ENCODE results near the gene CACNA1C.

The CACNA1C gene

GRCh38 chr12:2673966-2674810, 621.4 kb downstream of the CACNA1C start:
- H3K9me3 ChIP-seq (ENCODE audit: control insufficient read depth in 2 of 2, low read length in 2 of 2): no peaks in the 10 kb centered on the region
- H3K4me3 ChIP-seq (ENCODE audit: low read length in 2 of 2): no peak overlapping the region
- H3K4me1 ChIP-seq (ENCODE audit: control insufficient read depth in 2 of 2, insufficient read depth in 2 of 2, low read length in 2 of 2): no peaks in the 10 kb centered on the region
- no peak overlapping the region for H3K27ac ChIP-seq (ENCODE audit: low read depth in 2 of 2, low read length in 2 of 2)
- no peaks in the 10 kb centered on the region for H3K36me3 ChIP-seq (ENCODE audit: control insufficient read depth in 2 of 2, insufficient read depth in 2 of 2, low read length in 2 of 2)
- no peak overlapping the region for H3K9ac ChIP-seq (ENCODE audit: low read depth in 1 of 2, low read length in 2 of 2)
- H3K27me3 ChIP-seq (ENCODE audit: control insufficient read depth in 2 of 2, insufficient read depth in 2 of 2, low read length in 2 of 2): no peaks in the 10 kb centered on the region

- no peaks in the 10 kb centered on the region for H3K36me3 ChIP-seq (ENCODE audit: control insufficient read depth in 2 of 2, insufficient read depth in 2 of 2, low read length in 2 of 2)
Observed at GRCh38 chr12:2675776-2676175, 623.0 kb downstream of the CACNA1C start.

GRCh38 chr12:2677142-2677880, 624.5 kb downstream of the CACNA1C start:
- no peak overlapping the region for H3K9ac ChIP-seq (ENCODE audit: low read depth in 1 of 2, low read length in 2 of 2)
- no peaks in the 10 kb centered on the region for H3K9me3 ChIP-seq (ENCODE audit: control insufficient read depth in 2 of 2, low read length in 2 of 2)
- no peak overlapping the region for H3K4me3 ChIP-seq (ENCODE audit: low read length in 2 of 2)
- H3K27me3 ChIP-seq (ENCODE audit: control insufficient read depth in 2 of 2, insufficient read depth in 2 of 2, low read length in 2 of 2): no peaks in the 10 kb centered on the region
- H3K4me1 ChIP-seq (ENCODE audit: control insufficient read depth in 2 of 2, insufficient read depth in 2 of 2, low read length in 2 of 2): no peaks in the 10 kb centered on the region
- no peaks in the 10 kb centered on the region for H3K36me3 ChIP-seq (ENCODE audit: control insufficient read depth in 2 of 2, insufficient read depth in 2 of 2, low read length in 2 of 2)
- no peak overlapping the region for H3K27ac ChIP-seq (ENCODE audit: low read depth in 2 of 2, low read length in 2 of 2)

More at GRCh38 chr12:2675776-2676175, 623.0 kb downstream of the CACNA1C start:
- Histone ChIP-seq H3K27ac (ENCODE audit: low read depth in 2 of 2, low read length in 2 of 2) (no peak overlapping the region), H3K4me3 (ENCODE audit: low read length in 2 of 2) (no peak overlapping the region), H3K9me3 (ENCODE audit: control insufficient read depth in 2 of 2, low read length in 2 of 2) (no peaks in the 10 kb centered on the region), H3K9ac (ENCODE audit: low read depth in 1 of 2, low read length in 2 of 2) (no peak overlapping the region), H3K27me3 (ENCODE audit: control insufficient read depth in 2 of 2, insufficient read depth in 2 of 2, low read length in 2 of 2) (no peaks in the 10 kb centered on the region), H3K4me1 (ENCODE audit: control insufficient read depth in 2 of 2, insufficient read depth in 2 of 2, low read length in 2 of 2) (no peaks in the 10 kb centered on the region)

GRCh38 chr12:2678426-2678825, 625.6 kb downstream of the CACNA1C start:
- Histone ChIP-seq H3K9me3 (ENCODE audit: control insufficient read depth in 2 of 2, low read length in 2 of 2) (no peaks in the 10 kb centered on the region), H3K9ac (ENCODE audit: low read depth in 1 of 2, low read length in 2 of 2) (no peak overlapping the region), H3K4me3 (ENCODE audit: low read length in 2 of 2) (no peak overlapping the region), H3K27me3 (ENCODE audit: control insufficient read depth in 2 of 2, insufficient read depth in 2 of 2, low read length in 2 of 2) (no peaks in the 10 kb centered on the region), H3K4me1 (ENCODE audit: control insufficient read depth in 2 of 2, insufficient read depth in 2 of 2, low read length in 2 of 2) (peaks cover 1 to 2% of the 10 kb centered on the region in 2 donors), H3K36me3 (ENCODE audit: control insufficient read depth in 2 of 2, insufficient read depth in 2 of 2, low read length in 2 of 2) (no peaks in the 10 kb centered on the region), H3K27ac (ENCODE audit: low read depth in 2 of 2, low read length in 2 of 2) (no peak overlapping the region)

- Histone ChIP-seq H3K27ac (ENCODE audit: low read depth in 2 of 2, low read length in 2 of 2) (no peak overlapping the region), H3K4me3 (ENCODE audit: low read length in 2 of 2) (no peak overlapping the region), H3K9me3 (ENCODE audit: control insufficient read depth in 2 of 2, low read length in 2 of 2) (no peaks in the 10 kb centered on the region), H3K27me3 (ENCODE audit: control insufficient read depth in 2 of 2, insufficient read depth in 2 of 2, low read length in 2 of 2) (no peaks in the 10 kb centered on the region), H3K9ac (ENCODE audit: low read depth in 1 of 2, low read length in 2 of 2) (no peak overlapping the region), H3K36me3 (ENCODE audit: control insufficient read depth in 2 of 2, insufficient read depth in 2 of 2, low read length in 2 of 2) (no peaks in the 10 kb centered on the region), H3K4me1 (ENCODE audit: control insufficient read depth in 2 of 2, insufficient read depth in 2 of 2, low read length in 2 of 2) (peaks cover 6% of the 10 kb centered on the region in 2 donors)
Observed at GRCh38 chr12:2679068-2679815, 626.5 kb downstream of the CACNA1C start.

- H3K4me3 ChIP-seq (ENCODE audit: low read length in 2 of 2): no peak overlapping the region
- peaks cover 6% of the 10 kb centered on the region in 2 donors for H3K4me1 ChIP-seq (ENCODE audit: control insufficient read depth in 2 of 2, insufficient read depth in 2 of 2, low read length in 2 of 2)
- H3K36me3 ChIP-seq (ENCODE audit: control insufficient read depth in 2 of 2, insufficient read depth in 2 of 2, low read length in 2 of 2): no peaks in the 10 kb centered on the region
- no peaks in the 10 kb centered on the region for H3K27me3 ChIP-seq (ENCODE audit: control insufficient read depth in 2 of 2, insufficient read depth in 2 of 2, low read length in 2 of 2)
- H3K9ac ChIP-seq (ENCODE audit: low read depth in 1 of 2, low read length in 2 of 2): no peak overlapping the region
- no peak overlapping the region for H3K27ac ChIP-seq (ENCODE audit: low read depth in 2 of 2, low read length in 2 of 2)
- H3K9me3 ChIP-seq (ENCODE audit: control insufficient read depth in 2 of 2, low read length in 2 of 2): no peaks in the 10 kb centered on the region
Observed at GRCh38 chr12:2679816-2680675, 627.3 kb downstream of the CACNA1C start.

- no peak overlapping the region for H3K4me3 ChIP-seq (ENCODE audit: low read length in 2 of 2)
- no peaks in the 10 kb centered on the region for H3K27me3 ChIP-seq (ENCODE audit: control insufficient read depth in 2 of 2, insufficient read depth in 2 of 2, low read length in 2 of 2)
- H3K36me3 ChIP-seq (ENCODE audit: control insufficient read depth in 2 of 2, insufficient read depth in 2 of 2, low read length in 2 of 2): no peaks in the 10 kb centered on the region
- H3K9ac ChIP-seq (ENCODE audit: low read depth in 1 of 2, low read length in 2 of 2): no peak overlapping the region
- H3K9me3 ChIP-seq (ENCODE audit: control insufficient read depth in 2 of 2, low read length in 2 of 2): no peaks in the 10 kb centered on the region
- no peak overlapping the region for H3K27ac ChIP-seq (ENCODE audit: low read depth in 2 of 2, low read length in 2 of 2)
- H3K4me1 ChIP-seq (ENCODE audit: control insufficient read depth in 2 of 2, insufficient read depth in 2 of 2, low read length in 2 of 2): peaks cover 6% of the 10 kb centered on the region in 2 donors
Observed at GRCh38 chr12:2680676-2681039, 627.9 kb downstream of the CACNA1C start.

- Histone ChIP-seq H3K4me1 (ENCODE audit: control insufficient read depth in 2 of 2, insufficient read depth in 2 of 2, low read length in 2 of 2) (peaks cover 6% of the 10 kb centered on the region in 2 donors), H3K9me3 (ENCODE audit: control insufficient read depth in 2 of 2, low read length in 2 of 2) (no peaks in the 10 kb centered on the region), H3K9ac (ENCODE audit: low read depth in 1 of 2, low read length in 2 of 2) (no peak overlapping the region), H3K27me3 (ENCODE audit: control insufficient read depth in 2 of 2, insufficient read depth in 2 of 2, low read length in 2 of 2) (no peaks in the 10 kb centered on the region), H3K27ac (ENCODE audit: low read depth in 2 of 2, low read length in 2 of 2) (no peak overlapping the region), H3K4me3 (ENCODE audit: low read length in 2 of 2) (no peak overlapping the region), H3K36me3 (ENCODE audit: control insufficient read depth in 2 of 2, insufficient read depth in 2 of 2, low read length in 2 of 2) (no peaks in the 10 kb centered on the region)
Observed at GRCh38 chr12:2681450-2682205, 628.8 kb downstream of the CACNA1C start.
